Kasumi-1 (cell line): ENCODE results near the gene DMD.

Source experiments
- DNase-seq, 2 experiments: peaks; one replicate each; lab custom pipeline; 2025; lab: John Stamatoyannopoulos, UW

DMD gene

GRCh38 chrX:32483534-32484136, 727.7 kb downstream of the DMD start:
- peak; percentile 11 to 14 for DNase-seq

- DNase-seq: no peak
Measured at GRCh38 chrX:32480019-32480418, 731.3 kb downstream of the DMD start.

GRCh38 chrX:32472364-32472763, 739.0 kb downstream of the DMD start:
- DNase-seq: no peak

- DNase-seq: no peak
Measured at GRCh38 chrX:32455704-32456103, 755.6 kb downstream of the DMD start.

GRCh38 chrX:32451954-32452695, 759.2 kb downstream of the DMD start:
- DNase-seq: no peak

- no peak for DNase-seq
Measured at GRCh38 chrX:32448945-32449344, 762.4 kb downstream of the DMD start.

GRCh38 chrX:32448320-32448719, 763.0 kb downstream of the DMD start:
- DNase-seq: peak; percentile 47 to 49

GRCh38 chrX:32447640-32448039, 763.7 kb downstream of the DMD start:
- DNase-seq: no peak

GRCh38 chrX:32443841-32444240, 767.5 kb downstream of the DMD start:
- no peak for DNase-seq

- DNase-seq: no peak
Measured at GRCh38 chrX:32421266-32421665, 790.1 kb downstream of the DMD start.

- DNase-seq: peak; percentile 9 to 35
Measured at GRCh38 chrX:32408389-32408788, 803.0 kb downstream of the DMD start.

GRCh38 chrX:32397562-32398216, 813.7 kb downstream of the DMD start:
- no peak for DNase-seq

- no peak for DNase-seq
Measured at GRCh38 chrX:32395878-32396277, 815.5 kb downstream of the DMD start.

- DNase-seq: no peak
Measured at GRCh38 chrX:32392655-32393054, 818.7 kb downstream of the DMD start.

- DNase-seq: no peak
Measured at GRCh38 chrX:32370456-32371205, 840.7 kb downstream of the DMD start.

- no peak for DNase-seq
Measured at GRCh38 chrX:32293962-32294700, 917.2 kb downstream of the DMD start.

- DNase-seq: no peak
Measured at GRCh38 chrX:32289356-32289755, 922.0 kb downstream of the DMD start.

- no peak for DNase-seq
Measured at GRCh38 chrX:32281853-32282252, 929.5 kb downstream of the DMD start.

GRCh38 chrX:32280921-32281320, 930.4 kb downstream of the DMD start:
- no peak for DNase-seq

GRCh38 chrX:32280489-32280888, 930.9 kb downstream of the DMD start:
- DNase-seq: no peak

GRCh38 chrX:32276153-32276552, 935.2 kb downstream of the DMD start:
- DNase-seq: no peak

- DNase-seq: no peak
Measured at GRCh38 chrX:32269866-32270265, 941.5 kb downstream of the DMD start.
